HUES6 (cell line): Measurements from ENCODE around the gene RICTOR.

Experiments used
- H3K27ac ChIP-seq: 2 replicates; pipeline ENCODE4 v1.7.0; 2013; ENCODE audit warnings: low read depth, mild to moderate bottlenecking, low read length, inconsistent platforms
- H3K27me3 ChIP-seq: 2 replicates; pipeline ENCODE4 v1.6.1; 2013; ENCODE audit warnings: low read length; ENCODE audit not compliant: control insufficient read depth, insufficient read depth
- H3K36me3 ChIP-seq: 2 replicates; pipeline ENCODE4 v1.6.1; 2013; ENCODE audit warnings: low read length; ENCODE audit not compliant: control insufficient read depth, insufficient read depth
- H3K4me1 ChIP-seq: 2 replicates; pipeline ENCODE4 v1.6.1; 2013; ENCODE audit warnings: low read length; ENCODE audit not compliant: control insufficient read depth, insufficient read depth
- H3K4me3 ChIP-seq: 2 replicates; pipeline ENCODE4 v1.5.1; 2013; ENCODE audit warnings: low read depth, low read length
- H3K9ac ChIP-seq: one replicate; pipeline ENCODE4 v1.6.1; 2013; ENCODE audit warnings: mild to moderate bottlenecking, low read length
- H3K9me3 ChIP-seq: 2 replicates; pipeline ENCODE4 v1.6.1; 2013; ENCODE audit warnings: low read depth, low read length; ENCODE audit not compliant: control insufficient read depth, insufficient read depth

RICTOR gene

GRCh38 chr5:38936269-38936668 lies 137.9 kb downstream of the RICTOR start:
- Histone ChIP-seq H3K4me1 (no peaks in the 10 kb centered on the region), H3K27ac (no peak overlapping the region), H3K9me3 (no peaks in the 10 kb centered on the region), H3K36me3 (no peaks in the 10 kb centered on the region), H3K9ac (no peak overlapping the region), H3K4me3 (no peak overlapping the region), H3K27me3 (no peaks in the 10 kb centered on the region)

- Histone ChIP-seq H3K9me3 (no peaks in the 10 kb centered on the region), H3K4me1 (no peaks in the 10 kb centered on the region), H3K36me3 (no peaks in the 10 kb centered on the region), H3K27me3 (no peaks in the 10 kb centered on the region), H3K4me3 (no peak overlapping the region), H3K9ac (no peak overlapping the region), H3K27ac (no peak overlapping the region)
These were observed 138.8 kb downstream of the RICTOR start for GRCh38 chr5:38935437-38935836.

GRCh38 chr5:38932854-38933408 lies 141.3 kb downstream of the RICTOR start:
- Histone ChIP-seq H3K4me1 (no peaks in the 10 kb centered on the region), H3K36me3 (no peaks in the 10 kb centered on the region), H3K27ac (no peak overlapping the region), H3K9me3 (no peaks in the 10 kb centered on the region), H3K9ac (no peak overlapping the region), H3K27me3 (no peaks in the 10 kb centered on the region), H3K4me3 (no peak overlapping the region)

GRCh38 chr5:38931731-38932130 lies 142.5 kb downstream of the RICTOR start:
- H3K36me3 ChIP-seq: no peaks in the 10 kb centered on the region
- H3K27me3 ChIP-seq: no peaks in the 10 kb centered on the region
- H3K27ac ChIP-seq: no peak overlapping the region
- 0 out of 2 replicates have a peak, but pooled peaks cover 3% of the 10 kb centered on the region for H3K9me3 ChIP-seq
- H3K4me1 ChIP-seq: no peaks in the 10 kb centered on the region
- H3K9ac ChIP-seq: no peak overlapping the region
- no peak overlapping the region for H3K4me3 ChIP-seq

- H3K27ac ChIP-seq: no peak overlapping the region
- 0 out of 2 replicates have a peak, but pooled peaks cover 3% of the 10 kb centered on the region for H3K9me3 ChIP-seq
- H3K4me1 ChIP-seq: peaks cover 5% of the 10 kb centered on the region; the same call in 1 of the 2 replicates
- no peaks in the 10 kb centered on the region for H3K27me3 ChIP-seq
- no peak overlapping the region for H3K9ac ChIP-seq
- no peaks in the 10 kb centered on the region for H3K36me3 ChIP-seq
- no peak overlapping the region for H3K4me3 ChIP-seq
These were observed 144.4 kb downstream of the RICTOR start for GRCh38 chr5:38929838-38930237.

GRCh38 chr5:38927470-38927869 lies 146.7 kb downstream of the RICTOR start:
- Histone ChIP-seq H3K27me3 (no peaks in the 10 kb centered on the region), H3K36me3 (no peaks in the 10 kb centered on the region), H3K9ac (no peak overlapping the region), H3K4me3 (no peak overlapping the region), H3K9me3 (0 out of 2 replicates have a peak, but pooled peaks cover 3% of the 10 kb centered on the region), H3K27ac (no peak overlapping the region), H3K4me1 (peaks cover 5% of the 10 kb centered on the region; the same call in 1 of the 2 replicates)

- no peak overlapping the region for H3K9ac ChIP-seq
- H3K36me3 ChIP-seq: no peaks in the 10 kb centered on the region
These were observed 148.1 kb downstream of the RICTOR start for GRCh38 chr5:38926121-38926520.

GRCh38 chr5:38925154-38925925 lies 148.9 kb downstream of the RICTOR start:
- Histone ChIP-seq H3K27me3 (no peaks in the 10 kb centered on the region), H3K9ac (no peak overlapping the region), H3K4me3 (no peak overlapping the region), H3K27ac (no peak overlapping the region), H3K36me3 (no peaks in the 10 kb centered on the region), H3K4me1 (peaks cover 5% of the 10 kb centered on the region; the same call in 1 of the 2 replicates), H3K9me3 (0 out of 2 replicates have a peak, but pooled peaks cover 3% of the 10 kb centered on the region)

More at GRCh38 chr5:38926121-38926520, 148.1 kb downstream of the RICTOR start:
- Histone ChIP-seq H3K4me1 (peaks cover 5% of the 10 kb centered on the region; the same call in 1 of the 2 replicates), H3K9me3 (0 out of 2 replicates have a peak, but pooled peaks cover 3% of the 10 kb centered on the region), H3K4me3 (no peak overlapping the region), H3K27me3 (no peaks in the 10 kb centered on the region), H3K27ac (no peak overlapping the region)

GRCh38 chr5:38923661-38924451 lies 150.3 kb downstream of the RICTOR start:
- no peak overlapping the region for H3K4me3 ChIP-seq
- no peaks in the 10 kb centered on the region for H3K27me3 ChIP-seq
- 0 out of 2 replicates have a peak, but pooled peaks cover 3% of the 10 kb centered on the region for H3K9me3 ChIP-seq
- H3K27ac ChIP-seq: no peak overlapping the region
- H3K9ac ChIP-seq: no peak overlapping the region
- H3K4me1 ChIP-seq: peaks cover 5% of the 10 kb centered on the region; the same call in 1 of the 2 replicates
- H3K36me3 ChIP-seq: no peaks in the 10 kb centered on the region

- H3K36me3 ChIP-seq: no peaks in the 10 kb centered on the region
- H3K9ac ChIP-seq: no peak overlapping the region
- H3K9me3 ChIP-seq: no peaks in the 10 kb centered on the region
- peaks cover 5% of the 10 kb centered on the region; the same call in 1 of the 2 replicates for H3K4me1 ChIP-seq
- no peak overlapping the region for H3K4me3 ChIP-seq
- no peak overlapping the region for H3K27ac ChIP-seq
- no peaks in the 10 kb centered on the region for H3K27me3 ChIP-seq
These were observed 152.0 kb downstream of the RICTOR start for GRCh38 chr5:38922199-38922598.
